Subcutaneous adipose tissue (tissue), 4 donors: ENCODE measurements around the gene LGALS9. TPM values are rescaled to one million over a fixed set of nuclear protein-coding genes. Genes with fewer than 3 reads are reported as not detected.

Experiments used
- CTCF ChIP-seq: fragments of 450-650 bp; IDR thresholded peaks from one replicate; pipeline ENCODE4 v1.5.1; 2016; ENCODE audit warnings: low read depth, mild to moderate bottlenecking, control low read depth, antibody characterized with exemption, moderate library complexity
- total RNA-seq, 4 donors: library from RNA; depleted of rRNA; stranded (reverse); fragments of >200 nt; gene quantifications; one replicate each; pipeline ENCODE4 v1.1.0, GENCODE V29; 2016

LGALS9 gene
- total RNA-seq, 4 donors from 2014 or later, result 32.6 to 174 (median 57.1) TPM

GRCh38 chr17:27612160-27612770 is 18.7 kb upstream of the LGALS9 start:
- no peak for TF ChIP-seq CTCF

GRCh38 chr17:27613433-27613832 is 17.6 kb upstream of the LGALS9 start:
- TF ChIP-seq CTCF, result no peak

- no peak for TF ChIP-seq CTCF
Measured at GRCh38 chr17:27615121-27615520, 15.9 kb upstream of the LGALS9 start.

- TF ChIP-seq CTCF, result no peak
Measured at GRCh38 chr17:27616414-27616813, 14.6 kb upstream of the LGALS9 start.

- TF ChIP-seq CTCF, result no peak
Measured at GRCh38 chr17:27618417-27618816, 12.6 kb upstream of the LGALS9 start.

GRCh38 chr17:27620721-27621120 is 10.3 kb upstream of the LGALS9 start:
- TF ChIP-seq CTCF, result no peak

- TF ChIP-seq CTCF, result no peak
Measured at GRCh38 chr17:27621536-27621935, 9.5 kb upstream of the LGALS9 start.
